Common myeloid progenitor, CD34-positive (primary cell): ENCODE results near the gene BPTF.

Source experiments
- CTCF ChIA-PET: fragments of 350-600 bp; sonication (Branson Sonifier 250); formaldehyde crosslinking; loops from one replicate; lab custom pipeline; 2021; ENCODE audit warnings: antibody characterized with exemption; lab: Charles Lee
- POLR2A ChIA-PET: fragments of 350-600 bp; sonication (Branson Sonifier 250); formaldehyde crosslinking; loops from one replicate; lab custom pipeline; 2021; ENCODE audit warnings: antibody characterized with exemption; lab: Charles Lee
- DNase-seq, 3 donors: peaks; one replicate each; pipeline versions ENCODE4 v3.0.0 to v3.0.0-alpha.2; 2013
- H3K27ac ChIP-seq, 2 experiments: 1 replicate in 1 of 2; 2 replicates in 1 of 2; pipeline ENCODE4 v1.7.0; 2013; ENCODE audit warnings: inconsistent platforms in 2 of 2, low read length in 2 of 2, mild to moderate bottlenecking in 2 of 2, low read depth in 1 of 2, moderate library complexity in 1 of 2; ENCODE audit not compliant: severe bottlenecking in 2 of 2, insufficient read depth in 1 of 2, poor library complexity in 1 of 2
- H3K27me3 ChIP-seq, 5 experiments: replicated peaks in 2 of 5; 1 replicate in 3 of 5; 2 replicates in 2 of 5; pipeline versions ENCODE4 v1.6.1 to v1.7.0; 2013; ENCODE audit warnings: low read length in 4 of 5, mild to moderate bottlenecking in 2 of 5, moderate library complexity in 2 of 5, inconsistent platforms in 1 of 5; ENCODE audit not compliant: insufficient read depth in 5 of 5, control insufficient read depth in 4 of 5
- H3K36me3 ChIP-seq, 4 experiments: 1 replicate in 2 of 4; 2 replicates in 2 of 4; pipeline versions ENCODE4 v1.6.1 to v1.7.0; 2013; ENCODE audit warnings: low read length in 3 of 4, control low read depth in 1 of 4, mild to moderate bottlenecking in 1 of 4; ENCODE audit not compliant: control insufficient read depth in 4 of 4, insufficient read depth in 4 of 4
- H3K4me1 ChIP-seq, 4 experiments: 1 replicate in 3 of 4; 2 replicates in 1 of 4; pipeline versions ENCODE4 v1.6.1 to v1.7.1; 2013; ENCODE audit warnings: low read length in 3 of 4, mild to moderate bottlenecking in 3 of 4, control low read depth in 1 of 4, inconsistent platforms in 1 of 4, moderate library complexity in 1 of 4; ENCODE audit not compliant: control insufficient read depth in 4 of 4, insufficient read depth in 4 of 4; ENCODE audit errors: control extremely low read depth in 1 of 4
- H3K4me3 ChIP-seq, 7 experiments: 1 replicate in 4 of 7; 2 replicates in 3 of 7; pipeline versions ENCODE4 v1.5.1 to v1.7.0; 2013; ENCODE audit warnings: mild to moderate bottlenecking in 7 of 7, low read length in 6 of 7, moderate library complexity in 6 of 7, inconsistent platforms in 2 of 7, low read depth in 2 of 7, control low read depth in 1 of 7; ENCODE audit not compliant: insufficient read depth in 4 of 7, control insufficient read depth in 1 of 7; ENCODE audit errors: extremely low read depth in 1 of 7
- H3K9me3 ChIP-seq, 5 experiments: 1 replicate in 4 of 5; 2 replicates in 1 of 5; pipeline versions ENCODE4 v1.6.1 to v1.7.1; 2013; ENCODE audit warnings: low read length in 4 of 5, mild to moderate bottlenecking in 2 of 5, inconsistent platforms in 1 of 5, low read depth in 1 of 5, moderate library complexity in 1 of 5; ENCODE audit not compliant: control insufficient read depth in 4 of 5, insufficient read depth in 2 of 5; ENCODE audit errors: control extremely low read depth in 1 of 5
- WGBS: methylation state at CpG from one replicate; pipeline ENCODE4 v1.1.5; 2013; ENCODE audit not compliant: insufficient coverage; 5-methylcytosine and 5-hydroxymethylcytosine counted together

The BPTF gene

DNA sequence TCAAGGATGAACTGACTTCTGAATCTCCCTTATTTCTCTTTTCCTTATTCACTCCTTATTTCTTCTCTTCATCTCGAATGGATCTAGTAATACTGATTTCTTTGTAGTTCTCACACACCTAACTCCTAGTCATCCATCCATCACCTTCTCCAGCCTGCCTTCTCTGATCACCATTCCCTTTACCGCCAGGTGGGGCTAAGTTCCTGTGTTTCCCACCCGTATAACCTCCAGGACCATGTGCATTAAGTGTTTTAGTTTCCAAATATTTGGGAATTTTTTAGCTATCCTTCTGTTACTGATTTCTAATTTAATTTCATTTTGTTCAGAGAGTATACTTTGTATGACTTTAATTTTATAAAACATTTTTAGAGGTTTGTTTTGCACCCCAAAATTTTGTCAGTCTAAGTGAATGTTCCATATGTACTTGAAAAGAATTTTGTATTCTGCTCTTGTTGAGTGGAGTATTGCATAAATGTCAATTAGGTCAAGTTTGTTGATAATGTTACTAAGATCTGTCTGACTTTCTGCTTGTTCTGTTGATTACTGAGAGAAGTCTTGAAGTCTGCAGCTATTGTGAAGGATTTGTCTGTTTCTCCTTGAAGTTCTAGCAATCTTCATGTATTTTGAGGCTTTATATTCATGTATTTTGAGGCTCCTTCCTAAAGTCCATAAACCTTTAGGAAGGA is 8.8 kb downstream of the BPTF start:
- peaks cover 0 to 24% (median 9%) of the 10 kb centered on the region in 4 experiments for H3K4me1 ChIP-seq
- H3K36me3 ChIP-seq: peaks cover 0 to 4% (median 2%) of the 10 kb centered on the region in 4 experiments
- H3K27ac ChIP-seq: no peak overlapping the region
- H3K9me3 ChIP-seq: no peaks in the 10 kb centered on the region
- H3K4me3 ChIP-seq: no peak overlapping the region
- DNase-seq: no peak
- no peaks in the 10 kb centered on the region for H3K27me3 ChIP-seq
- ChIA-PET POLR2A (interaction anchor here (0.7 kb wide), 1 partner anchor 31 kb away, joined by 4 read pairs; no protein-coding TSS in a partner anchor), CTCF (no interaction called here)
- 86% methylated on average over 1 of the region's 3 CpGs for WGBS

DNA sequence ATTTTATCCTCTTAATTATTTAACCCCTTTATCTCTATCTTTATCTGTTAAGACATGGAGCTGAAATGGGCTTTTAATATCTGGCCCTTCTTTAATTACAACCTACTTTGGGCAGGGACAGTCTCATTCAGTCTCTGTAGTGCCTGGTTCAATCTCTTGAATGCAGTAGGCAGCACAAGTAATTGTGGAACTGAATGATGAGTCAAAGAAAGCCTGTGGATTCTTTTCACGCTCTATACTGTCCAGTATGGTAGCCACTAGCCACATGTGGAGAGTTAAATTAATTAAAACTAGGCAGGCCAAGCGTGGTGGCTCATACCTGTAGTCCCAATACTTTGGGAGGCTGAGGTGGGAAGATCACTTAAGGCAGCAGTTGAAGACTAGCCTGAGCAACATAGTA is 9.3 kb downstream of the BPTF start:
- CTCF ChIA-PET: no interaction called here
- POLR2A ChIA-PET: interaction anchor here (0.7 kb wide), 1 partner anchor 31 kb away, joined by 4 read pairs; no protein-coding TSS in a partner anchor
- Histone ChIP-seq H3K27me3 (no peaks in the 10 kb centered on the region), H3K4me3 (no peak overlapping the region), H3K36me3 (peaks cover 0 to 4% (median 2%) of the 10 kb centered on the region in 4 experiments), H3K9me3 (no peaks in the 10 kb centered on the region), H3K27ac (no peak overlapping the region), H3K4me1 (peaks cover 0 to 19% (median 5%) of the 10 kb centered on the region in 4 experiments)
- 93% methylated on average over 2 of the region's 2 CpGs for WGBS
- DNase-seq: no peak

DNA sequence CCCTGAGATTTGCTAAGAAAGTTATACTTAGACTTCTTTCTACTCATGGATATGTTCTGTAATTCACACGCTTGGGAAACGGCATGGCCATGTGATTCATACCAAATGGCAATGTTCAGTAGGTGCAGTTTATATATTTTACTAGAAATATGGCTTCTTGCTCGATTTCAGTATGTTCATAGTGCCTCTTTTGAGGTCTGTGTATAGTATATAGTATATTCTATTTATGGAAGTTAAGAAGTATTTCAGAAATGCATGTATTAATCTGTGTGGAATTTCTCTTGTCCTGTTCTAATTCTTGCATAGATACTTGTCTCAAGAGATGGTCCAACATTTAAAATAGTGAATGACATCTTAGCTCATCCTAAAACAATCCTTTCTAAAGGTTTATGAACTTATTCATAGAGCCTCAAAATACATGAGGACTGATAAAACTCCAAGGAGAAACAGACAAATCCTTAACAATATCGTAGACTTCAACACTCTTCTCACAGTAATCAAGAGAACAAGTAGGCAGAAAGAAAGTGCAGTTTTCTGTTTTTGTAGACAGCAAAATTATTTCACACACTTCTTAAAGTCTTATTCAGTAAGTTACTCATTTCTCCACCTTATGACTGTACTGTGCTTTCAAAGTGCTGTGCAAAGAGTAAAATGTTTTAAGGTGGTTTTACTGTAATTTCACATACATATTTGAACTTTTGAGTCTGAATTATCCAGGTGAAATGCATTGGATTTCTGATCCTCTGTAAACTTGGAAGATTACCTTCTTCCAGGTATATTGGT is 11.1 kb downstream of the BPTF start:
- no peak overlapping the region for H3K4me3 ChIP-seq
- WGBS: no CpG with 5 or more reads among the region's 4 CpGs
- peaks cover 0 to 4% (median 2%) of the 10 kb centered on the region in 4 experiments for H3K36me3 ChIP-seq
- no peaks in the 10 kb centered on the region for H3K9me3 ChIP-seq
- CTCF ChIA-PET: no interaction called here
- peaks cover 0 to 11% (median 5%) of the 10 kb centered on the region in 4 experiments for H3K4me1 ChIP-seq
- H3K27ac ChIP-seq: no peak overlapping the region
- POLR2A ChIA-PET: no interaction called here
- H3K27me3 ChIP-seq: no peaks in the 10 kb centered on the region
- no peak for DNase-seq

- CTCF ChIA-PET: no interaction called here
- H3K27me3 ChIP-seq: no peaks in the 10 kb centered on the region
- WGBS: no CpG with 5 or more reads among the region's 2 CpGs
- no peak overlapping the region for H3K27ac ChIP-seq
- DNase-seq: no peak
- POLR2A ChIA-PET: interaction anchor here (0.6 kb wide), 1 partner anchor 19 kb away, joined by 4 read pairs; no protein-coding TSS in a partner anchor
- H3K4me3 ChIP-seq: no peak overlapping the region
- H3K4me1 ChIP-seq: peaks cover 0 to 11% (median 6%) of the 10 kb centered on the region in 4 experiments
- peaks cover 0 to 4% (median 2%) of the 10 kb centered on the region in 4 experiments for H3K36me3 ChIP-seq
- H3K9me3 ChIP-seq: no peaks in the 10 kb centered on the region
Measured at GRCh38 chr17:67837965-67838364, 12.7 kb downstream of the BPTF start.

- Histone ChIP-seq H3K9me3 (no peaks in the 10 kb centered on the region), H3K4me3 (no peak overlapping the region), H3K27me3 (no peaks in the 10 kb centered on the region), H3K27ac (no peak overlapping the region), H3K36me3 (peaks cover 0 to 4% (median 2%) of the 10 kb centered on the region in 4 experiments), H3K4me1 (peaks cover 0 to 11% (median 6%) of the 10 kb centered on the region in 4 experiments)
- DNase-seq: no peak
- POLR2A ChIA-PET: interaction anchor here (0.6 kb wide), 1 partner anchor 19 kb away, joined by 4 read pairs; no protein-coding TSS in a partner anchor
- no CpG with 5 or more reads among the region's 3 CpGs for WGBS
- CTCF ChIA-PET: interaction anchor here (0.6 kb wide), 1 partner anchor 8 kb away, joined by 3 read pairs; no protein-coding TSS in a partner anchor
Measured at GRCh38 chr17:67838538-67838937, 13.2 kb downstream of the BPTF start.

GRCh38 chr17:67841992-67842391 is 16.7 kb downstream of the BPTF start:
- H3K27me3 ChIP-seq: no peaks in the 10 kb centered on the region
- no peak for DNase-seq
- no peaks in the 10 kb centered on the region for H3K36me3 ChIP-seq
- no peaks in the 10 kb centered on the region for H3K9me3 ChIP-seq
- ChIA-PET POLR2A (no interaction called here), CTCF (no interaction called here)
- peaks cover 0 to 3% (median 0%) of the 10 kb centered on the region in 4 experiments for H3K4me1 ChIP-seq
- WGBS: no CpG with 5 or more reads among the region's 2 CpGs
- H3K27ac ChIP-seq: no peak overlapping the region
- no peak overlapping the region for H3K4me3 ChIP-seq

DNA sequence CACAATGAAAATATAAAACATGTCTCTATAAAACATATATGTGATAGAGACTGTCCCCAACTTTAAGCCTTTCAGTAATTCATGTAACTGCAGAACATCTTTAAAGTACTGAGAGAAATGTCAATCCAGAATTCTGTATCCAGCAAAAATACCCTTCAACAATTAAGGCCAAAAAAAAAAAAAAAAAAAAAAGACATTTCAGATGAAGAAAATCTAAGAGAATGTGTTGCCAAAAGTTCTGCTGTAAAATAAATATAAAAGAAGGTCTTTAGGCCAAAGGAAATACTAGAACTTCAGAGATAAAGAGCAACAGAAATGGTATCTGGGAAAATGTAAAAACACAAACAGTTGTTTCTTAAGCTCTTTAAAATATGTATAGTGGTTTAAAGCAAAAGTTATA is 17.3 kb downstream of the BPTF start:
- Histone ChIP-seq H3K27me3 (no peaks in the 10 kb centered on the region), H3K4me1 (peaks cover 0 to 3% (median 0%) of the 10 kb centered on the region in 4 experiments), H3K4me3 (no peak overlapping the region), H3K36me3 (no peaks in the 10 kb centered on the region), H3K27ac (no peak overlapping the region), H3K9me3 (no peaks in the 10 kb centered on the region)
- no peak for DNase-seq
- ChIA-PET POLR2A (no interaction called here), CTCF (no interaction called here)
